GM12892 (cell line): ENCODE measurements around the gene PGA4.

ENCODE experiments used
- POLR2A ChIP-seq: IDR thresholded peaks from 2 replicates; pipeline ENCODE4 v1.6.1; 2011; ENCODE audit warnings: low read depth, low read length, control low read depth
- POLR2AphosphoS5 ChIP-seq: IDR thresholded peaks from 2 replicates; pipeline ENCODE4 v1.6.1; 2011; ENCODE audit warnings: low read depth, low read length, control low read depth
- TAF1 ChIP-seq: IDR thresholded peaks from 2 replicates; pipeline ENCODE4 v1.6.1; 2011; ENCODE audit warnings: low read depth, mild to moderate bottlenecking, control low read depth, low read length, borderline replicate concordance

GRCh38 chr11:61172888-61173287, 49.3 kb upstream of the PGA4 start:
- no peak for TF ChIP-seq POLR2AphosphoS5
- TF ChIP-seq POLR2A = no peak
- no peak for TF ChIP-seq TAF1
